SK-N-SH treated with all-trans-retinoic acid at 6 μM for 48 hours (cell line): Measurements from ENCODE around the gene EFNA3.

Source experiments
- ATAC-seq: fragments of 200-7000 bp; cut with Tn5 transposase; 3 replicates; pipeline ENCODE4 v1.9.1; 2020; ENCODE audit warnings: mild to moderate bottlenecking, moderate library complexity
- ARNTL ChIP-seq: fragments of 450-650 bp; formaldehyde crosslinking; IDR thresholded peaks from 2 replicates; pipeline ENCODE4 v1.5.0; 2020; ENCODE audit warnings: low read depth, mild to moderate bottlenecking, moderate library complexity, borderline replicate concordance
- BACH2 ChIP-seq: fragments of 250-450 bp; sonication (Bioruptor Pico); IDR thresholded peaks from 2 replicates; pipeline ENCODE4 v1.9.0; 2021; ENCODE audit warnings: mild to moderate bottlenecking, borderline replicate concordance
- CREB5 ChIP-seq: fragments of 250-450 bp; sonication (Bioruptor Pico); IDR thresholded peaks from 2 replicates; pipeline ENCODE4 v1.5.1; 2020; ENCODE audit warnings: low read depth, mild to moderate bottlenecking, moderate library complexity
- CSRNP3 ChIP-seq: fragments of 250-450 bp; sonication (Bioruptor Pico); IDR thresholded peaks from 2 replicates; pipeline ENCODE4 v1.5.1; 2021; ENCODE audit warnings: mild to moderate bottlenecking, moderate library complexity
- ESRRG ChIP-seq: fragments of 250-450 bp; sonication (Bioruptor Pico); IDR thresholded peaks from 2 replicates; pipeline ENCODE4 v1.6.1; 2021; ENCODE audit warnings: mild to moderate bottlenecking
- GLIS3 ChIP-seq: fragments of 250-450 bp; sonication (Bioruptor Pico); IDR thresholded peaks from 2 replicates; pipeline ENCODE4 v1.5.0; 2020; ENCODE audit warnings: mild to moderate bottlenecking, moderate library complexity
- OSR1 ChIP-seq: fragments of 250-450 bp; sonication (Bioruptor Pico); IDR thresholded peaks from 2 replicates; pipeline ENCODE4 v1.8.0; 2022; ENCODE audit warnings: moderate library complexity, mild to moderate bottlenecking, inconsistent platforms
- PATZ1 ChIP-seq: fragments of 250-450 bp; sonication (Bioruptor Pico); IDR thresholded peaks from 2 replicates; pipeline ENCODE4 v1.8.0; 2020; ENCODE audit warnings: mild to moderate bottlenecking, moderate library complexity, borderline replicate concordance
- POU6F1 ChIP-seq: fragments of 250-450 bp; sonication (Bioruptor Pico); IDR thresholded peaks from 2 replicates; pipeline ENCODE4 v1.8.0; 2021; ENCODE audit warnings: low read depth, mild to moderate bottlenecking, moderate library complexity, borderline replicate concordance
- PPARA ChIP-seq: fragments of 250-450 bp; sonication (Bioruptor Pico); IDR thresholded peaks from 2 replicates; pipeline ENCODE4 v1.5.0; 2020; ENCODE audit warnings: mild to moderate bottlenecking, borderline replicate concordance
- RARB ChIP-seq: fragments of 250-450 bp; sonication (Bioruptor Pico); IDR thresholded peaks from 2 replicates; pipeline ENCODE4 v1.8.0; 2021; ENCODE audit warnings: mild to moderate bottlenecking, moderate library complexity
- SNAI2 ChIP-seq: fragments of 250-450 bp; sonication (Bioruptor Pico); IDR thresholded peaks from 2 replicates; pipeline ENCODE4 v1.5.0; 2020; ENCODE audit warnings: mild to moderate bottlenecking, moderate library complexity
- TCF4 ChIP-seq: fragments of 250-450 bp; sonication (Bioruptor Pico); IDR thresholded peaks from 2 replicates; pipeline ENCODE4 v1.8.0; 2021; ENCODE audit warnings: mild to moderate bottlenecking, moderate library complexity, borderline replicate concordance
- TSHZ2 ChIP-seq: fragments of 250-450 bp; sonication (Bioruptor Pico); IDR thresholded peaks from 2 replicates; pipeline ENCODE4 v1.5.0; 2020; ENCODE audit warnings: mild to moderate bottlenecking, moderate library complexity
- ZC3H10 ChIP-seq: fragments of 250-450 bp; sonication (Bioruptor Pico); IDR thresholded peaks from 2 replicates; pipeline ENCODE4 v1.5.1; 2021; ENCODE audit warnings: mild to moderate bottlenecking, moderate library complexity
- ZFP3 ChIP-seq: fragments of 250-450 bp; sonication (Bioruptor Pico); IDR thresholded peaks from 2 replicates; pipeline ENCODE4 v1.5.0; 2020; ENCODE audit warnings: mild to moderate bottlenecking, moderate library complexity
- ZFP30 ChIP-seq: fragments of 450-650 bp; formaldehyde crosslinking; IDR thresholded peaks from 2 replicates; pipeline ENCODE4 v1.5.0; 2022; ENCODE audit warnings: mild to moderate bottlenecking, moderate library complexity
- ZNF565 ChIP-seq: fragments of 450-650 bp; formaldehyde crosslinking; conservative IDR thresholded peaks from 2 replicates; pipeline ENCODE4 v1.5.0; 2020; ENCODE audit warnings: low read depth, mild to moderate bottlenecking, moderate library complexity
- ZNF70 ChIP-seq: fragments of 450-650 bp; formaldehyde crosslinking; IDR thresholded peaks from 2 replicates; pipeline ENCODE4 v1.5.0; 2020; ENCODE audit warnings: mild to moderate bottlenecking, moderate library complexity
- ZNF8 ChIP-seq: fragments of 450-650 bp; formaldehyde crosslinking; IDR thresholded peaks from 2 replicates; pipeline ENCODE4 v1.5.0; 2020; ENCODE audit warnings: mild to moderate bottlenecking, moderate library complexity

The EFNA3 gene

GRCh38 chr1:155040358-155041093 is 38.1 kb upstream of the EFNA3 start:
- no peak for ATAC-seq
- TF ChIP-seq CSRNP3, result no peak
- no peak for TF ChIP-seq PPARA (CRISPR knock-in tag)
- TF ChIP-seq CREB5, result no peak
- no peak for TF ChIP-seq GLIS3 (CRISPR knock-in tag)
- TF ChIP-seq, all 23 proteins: peak for 0

GRCh38 chr1:155042789-155043188 is 35.8 kb upstream of the EFNA3 start:
- ATAC-seq, result no peak
- TF ChIP-seq ZNF70 (CRISPR knock-in tag), result no peak
- TF ChIP-seq ZC3H10 (CRISPR knock-in tag), result no peak
- no peak for TF ChIP-seq ZNF565 (CRISPR knock-in tag)
- no peak for TF ChIP-seq RARB (CRISPR knock-in tag)
- no peak for TF ChIP-seq ESRRG (CRISPR knock-in tag)
- no peak for TF ChIP-seq OSR1 (CRISPR knock-in tag)
- TF ChIP-seq CSRNP3, result no peak
- TF ChIP-seq POU6F1 (CRISPR knock-in tag), result no peak
- no peak for TF ChIP-seq ARNTL (CRISPR knock-in tag)
- TF ChIP-seq PATZ1 (CRISPR knock-in tag), result no peak

GRCh38 chr1:155043301-155043702 is 35.3 kb upstream of the EFNA3 start:
- TF ChIP-seq ZNF565 (CRISPR knock-in tag), result no peak
- TF ChIP-seq ESRRG (CRISPR knock-in tag), result no peak
- TF ChIP-seq ARNTL (CRISPR knock-in tag), result no peak
- TF ChIP-seq ZFP3 (CRISPR knock-in tag), result no peak
- no peak for TF ChIP-seq OSR1 (CRISPR knock-in tag)
- TF ChIP-seq ZNF8, result no peak
- TF ChIP-seq PATZ1 (CRISPR knock-in tag), result no peak
- TF ChIP-seq CREB5, result no peak
- no peak for TF ChIP-seq ZFP30 (CRISPR knock-in tag)
- TF ChIP-seq SNAI2 (CRISPR knock-in tag), result no peak
- TF ChIP-seq TSHZ2, result no peak
- TF ChIP-seq ZNF70 (CRISPR knock-in tag), result no peak
- TF ChIP-seq PPARA (CRISPR knock-in tag), result no peak
- no peak for TF ChIP-seq BACH2
- TF ChIP-seq TCF4 (CRISPR knock-in tag), result no peak
- TF ChIP-seq RARB (CRISPR knock-in tag), result no peak
- no peak for ATAC-seq
